LNCaP clone FGC (cell line): ENCODE data around the gene FOXK2.

ENCODE experiments used
- DNase-seq: peaks from one replicate; pipeline ENCODE4 v3.0.0-alpha.2; 2011; ENCODE audit warnings: low read depth
- H3K4me3 ChIP-seq: 2 replicates; pipeline ENCODE4 v1.5.1; 2011; ENCODE audit warnings: mild to moderate bottlenecking, low read depth, low read length, control low read depth
- CTCF ChIP-seq: IDR thresholded peaks from 2 replicates; pipeline ENCODE4 v1.5.1; 2012; ENCODE audit warnings: mild to moderate bottlenecking; ENCODE audit not compliant: control insufficient read depth, insufficient read depth; ENCODE audit errors: extremely low read depth

FOXK2 gene

GRCh38 chr17:82587234-82588086, 67.9 kb downstream of the FOXK2 start:
- TF ChIP-seq CTCF: no peak
- H3K4me3 ChIP-seq: no peak overlapping the region
- DNase-seq: no peak

DNA sequence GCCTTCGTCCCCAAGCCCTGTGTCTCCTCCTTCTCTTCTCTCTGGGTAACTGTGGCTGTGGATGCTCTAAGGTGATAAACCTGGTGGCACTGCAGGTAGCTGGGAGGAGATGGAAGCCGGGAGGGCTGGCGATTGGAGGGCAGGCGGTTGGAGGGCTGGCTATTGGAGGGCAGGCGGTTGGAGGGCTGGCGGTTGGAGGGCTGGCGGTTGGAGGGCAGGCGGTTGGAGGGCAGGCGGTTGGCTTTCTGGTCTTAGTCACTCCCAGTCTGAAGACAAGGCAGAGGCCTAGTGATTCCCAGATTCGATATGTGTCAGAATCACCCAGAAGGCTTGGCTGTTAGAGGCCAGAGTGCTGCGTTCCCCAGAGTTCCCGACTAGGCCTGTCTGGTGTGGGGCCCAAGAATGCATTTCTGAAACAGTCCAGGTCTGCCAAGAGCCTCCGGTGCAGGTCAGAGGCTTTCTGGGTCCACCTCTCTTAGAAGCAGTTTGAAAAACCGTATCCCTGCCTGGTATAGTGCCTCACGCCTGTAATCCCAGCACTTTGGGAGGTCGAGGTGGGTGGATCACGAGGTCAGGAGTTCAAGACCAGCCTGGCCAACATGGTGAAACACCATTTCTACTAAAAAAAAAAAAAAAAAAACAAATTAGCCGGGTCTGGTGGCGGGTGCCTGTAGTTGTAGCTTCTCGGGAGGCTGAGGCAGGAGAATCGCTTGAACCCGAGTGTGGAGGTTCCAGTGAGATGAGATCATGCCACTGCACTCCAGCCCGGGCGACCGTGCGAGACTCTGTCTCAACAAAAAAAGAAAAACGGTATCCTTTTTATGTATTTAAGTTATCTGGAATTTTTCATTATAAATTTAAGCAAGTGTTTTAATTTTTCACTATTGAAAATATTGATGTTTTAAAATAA, 69.0 kb downstream of the FOXK2 start:
- no peak for DNase-seq
- no peak for TF ChIP-seq CTCF
- no peak overlapping the region for H3K4me3 ChIP-seq

- TF ChIP-seq CTCF: no peak
- DNase-seq: no peak
- H3K4me3 ChIP-seq: no peak overlapping the region
Observed at GRCh38 chr17:82589851-82590180, 70.3 kb downstream of the FOXK2 start.

- H3K4me3 ChIP-seq: no peak overlapping the region
- no peak for DNase-seq
- TF ChIP-seq CTCF: no peak
Observed at GRCh38 chr17:82590216-82590615, 70.7 kb downstream of the FOXK2 start.

DNA sequence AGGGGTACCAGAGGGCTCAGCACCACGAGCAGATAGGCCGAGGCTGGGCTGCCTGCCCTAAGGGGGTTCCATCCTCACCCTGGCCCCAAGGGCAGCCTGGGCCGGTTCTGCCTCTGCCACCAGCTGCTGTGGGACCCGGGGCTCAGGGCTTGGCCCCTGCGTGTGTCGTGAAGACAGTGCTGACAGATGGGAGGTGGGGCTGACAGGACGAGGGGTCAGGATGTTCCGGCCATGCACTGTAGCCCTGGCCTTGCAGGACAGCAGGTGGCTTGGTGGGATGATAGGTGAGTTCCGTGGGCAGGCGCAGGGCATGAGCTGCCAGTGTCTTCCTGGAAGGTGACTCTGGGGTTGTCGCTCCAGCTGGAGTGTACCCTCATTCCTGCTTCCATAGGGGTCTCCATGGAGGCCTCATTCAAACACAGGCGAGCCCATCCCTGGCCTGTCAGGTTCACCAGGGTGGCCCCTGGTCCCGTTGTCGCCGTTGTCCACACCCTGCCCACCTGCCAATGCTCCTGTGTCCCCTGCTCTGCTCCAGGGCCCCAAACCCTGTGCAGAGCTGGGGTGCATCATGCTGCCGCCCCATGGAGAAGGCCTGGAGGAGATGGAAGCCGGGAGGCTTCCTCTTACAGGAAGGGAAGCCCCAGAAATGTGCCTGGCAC, 71.5 kb downstream of the FOXK2 start:
- no peak for DNase-seq
- no peak overlapping the region for H3K4me3 ChIP-seq
- no peak for TF ChIP-seq CTCF

DNA sequence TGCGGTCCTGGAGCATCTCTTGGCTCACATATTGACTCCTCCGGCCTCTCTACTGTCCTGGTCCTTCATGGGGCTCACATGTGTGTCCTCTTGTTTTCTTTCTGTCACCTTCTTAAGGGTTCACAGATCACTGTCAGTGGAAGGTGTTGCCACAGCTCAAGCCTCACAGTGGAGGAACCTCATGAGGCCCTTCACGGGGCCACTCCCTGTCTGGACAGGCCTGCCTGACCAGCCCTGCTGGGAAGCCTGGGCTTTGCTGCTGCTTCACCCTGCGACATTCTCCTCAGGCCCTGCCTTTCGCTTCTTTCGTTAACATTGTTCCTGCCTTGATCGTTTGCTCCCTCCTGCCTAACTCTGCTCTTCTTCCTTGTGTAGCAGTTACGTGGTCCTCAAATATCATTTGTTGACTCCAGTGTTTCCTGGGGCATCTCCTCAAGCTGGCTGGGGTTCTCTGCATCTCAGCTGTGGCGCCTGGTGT, 72.8 kb downstream of the FOXK2 start:
- DNase-seq: no peak
- TF ChIP-seq CTCF: no peak
- no peak overlapping the region for H3K4me3 ChIP-seq
